ENCODE results near the gene INMT. TPM values are rescaled to one million over a fixed set of nuclear protein-coding genes. Genes with fewer than 3 reads are reported as not detected.

The INMT gene
- total and polyA plus RNA-seq, 10 of the 15 experiments (the other 5 are each of a cell fraction or from before 2014, with no cell fraction given) = 0.03 to 0.20 (median 0.10) TPM; not detected in 7

- TF ChIP-seq, protein P1, sequence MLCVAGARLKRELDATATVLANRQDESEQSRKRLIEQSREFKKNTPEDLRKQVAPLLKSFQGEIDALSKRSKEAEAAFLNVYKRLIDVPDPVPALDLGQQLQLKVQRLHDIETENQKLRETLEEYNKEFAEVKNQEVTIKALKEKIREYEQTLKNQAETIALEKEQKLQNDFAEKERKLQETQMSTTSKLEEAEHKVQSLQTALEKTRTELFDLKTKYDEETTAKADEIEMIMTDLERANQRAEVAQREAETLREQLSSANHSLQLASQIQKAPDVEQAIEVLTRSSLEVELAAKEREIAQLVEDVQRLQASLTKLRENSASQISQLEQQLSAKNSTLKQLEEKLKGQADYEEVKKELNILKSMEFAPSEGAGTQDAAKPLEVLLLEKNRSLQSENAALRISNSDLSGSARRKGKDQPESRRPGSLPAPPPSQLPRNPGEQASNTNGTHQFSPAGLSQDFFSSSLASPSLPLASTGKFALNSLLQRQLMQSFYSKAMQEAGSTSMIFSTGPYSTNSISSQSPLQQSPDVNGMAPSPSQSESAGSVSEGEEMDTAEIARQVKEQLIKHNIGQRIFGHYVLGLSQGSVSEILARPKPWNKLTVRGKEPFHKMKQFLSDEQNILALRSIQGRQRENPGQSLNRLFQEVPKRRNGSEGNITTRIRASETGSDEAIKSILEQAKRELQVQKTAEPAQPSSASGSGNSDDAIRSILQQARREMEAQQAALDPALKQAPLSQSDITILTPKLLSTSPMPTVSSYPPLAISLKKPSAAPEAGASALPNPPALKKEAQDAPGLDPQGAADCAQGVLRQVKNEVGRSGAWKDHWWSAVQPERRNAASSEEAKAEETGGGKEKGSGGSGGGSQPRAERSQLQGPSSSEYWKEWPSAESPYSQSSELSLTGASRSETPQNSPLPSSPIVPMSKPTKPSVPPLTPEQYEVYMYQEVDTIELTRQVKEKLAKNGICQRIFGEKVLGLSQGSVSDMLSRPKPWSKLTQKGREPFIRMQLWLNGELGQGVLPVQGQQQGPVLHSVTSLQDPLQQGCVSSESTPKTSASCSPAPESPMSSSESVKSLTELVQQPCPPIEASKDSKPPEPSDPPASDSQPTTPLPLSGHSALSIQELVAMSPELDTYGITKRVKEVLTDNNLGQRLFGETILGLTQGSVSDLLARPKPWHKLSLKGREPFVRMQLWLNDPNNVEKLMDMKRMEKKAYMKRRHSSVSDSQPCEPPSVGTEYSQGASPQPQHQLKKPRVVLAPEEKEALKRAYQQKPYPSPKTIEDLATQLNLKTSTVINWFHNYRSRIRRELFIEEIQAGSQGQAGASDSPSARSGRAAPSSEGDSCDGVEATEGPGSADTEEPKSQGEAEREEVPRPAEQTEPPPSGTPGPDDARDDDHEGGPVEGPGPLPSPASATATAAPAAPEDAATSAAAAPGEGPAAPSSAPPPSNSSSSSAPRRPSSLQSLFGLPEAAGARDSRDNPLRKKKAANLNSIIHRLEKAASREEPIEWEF (IDR thresholded peaks at IDR 0.05; ENCODE audit: insufficient replicate concordance, low read depth, low read length) = no peak
- no peak for TF ChIP-seq SREBF1 (IDR thresholded peaks at IDR 0.05; ENCODE audit: low read length)
- TF ChIP-seq, protein P2, sequence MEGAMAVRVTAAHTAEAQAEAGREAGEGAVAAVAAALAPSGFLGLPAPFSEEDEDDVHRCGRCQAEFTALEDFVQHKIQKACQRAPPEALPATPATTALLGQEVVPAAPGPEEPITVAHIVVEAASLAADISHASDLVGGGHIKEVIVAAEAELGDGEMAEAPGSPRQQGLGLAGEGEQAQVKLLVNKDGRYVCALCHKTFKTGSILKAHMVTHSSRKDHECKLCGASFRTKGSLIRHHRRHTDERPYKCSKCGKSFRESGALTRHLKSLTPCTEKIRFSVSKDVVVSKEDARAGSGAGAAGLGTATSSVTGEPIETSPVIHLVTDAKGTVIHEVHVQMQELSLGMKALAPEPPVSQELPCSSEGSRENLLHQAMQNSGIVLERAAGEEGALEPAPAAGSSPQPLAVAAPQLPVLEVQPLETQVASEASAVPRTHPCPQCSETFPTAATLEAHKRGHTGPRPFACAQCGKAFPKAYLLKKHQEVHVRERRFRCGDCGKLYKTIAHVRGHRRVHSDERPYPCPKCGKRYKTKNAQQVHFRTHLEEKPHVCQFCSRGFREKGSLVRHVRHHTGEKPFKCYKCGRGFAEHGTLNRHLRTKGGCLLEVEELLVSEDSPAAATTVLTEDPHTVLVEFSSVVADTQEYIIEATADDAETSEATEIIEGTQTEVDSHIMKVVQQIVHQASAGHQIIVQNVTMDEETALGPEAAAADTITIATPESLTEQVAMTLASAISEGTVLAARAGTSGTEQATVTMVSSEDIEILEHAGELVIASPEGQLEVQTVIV (IDR thresholded peaks at IDR 0.05; ENCODE audit: borderline replicate concordance, partially characterized antibody) = no peak
- TF ChIP-seq SMC3 (IDR thresholded peaks at IDR 0.05; ENCODE audit: borderline replicate concordance, low read length) = peak; percentile 79
- no peak for TF ChIP-seq IRF5 (IDR thresholded peaks at IDR 0.05; ENCODE audit: borderline replicate concordance)
- no peak for TF ChIP-seq MYB (IDR thresholded peaks at IDR 0.05; ENCODE audit: borderline replicate concordance, low read depth, low read length)
- TF ChIP-seq USF1 (IDR thresholded peaks at IDR 0.05; ENCODE audit: borderline replicate concordance, extremely low read length, insufficient read depth, low read depth, low read length) = no peak
- TF ChIP-seq SREBF2 (IDR thresholded peaks at IDR 0.05; ENCODE audit: low read length) = no peak
- no peak for TF ChIP-seq SMAD5 (IDR thresholded peaks at IDR 0.05; ENCODE audit: low read depth)
- no peak for TF ChIP-seq NFIC (IDR thresholded peaks at IDR 0.05; ENCODE audit: low read depth, low read length)
- no peak for TF ChIP-seq HDAC2 (IDR thresholded peaks at IDR 0.05)
- no peak for TF ChIP-seq NFXL1 (IDR thresholded peaks at IDR 0.05; ENCODE audit: borderline replicate concordance)
- TF ChIP-seq ESRRA (IDR thresholded peaks at IDR 0.05; ENCODE audit: low read length) = no peak
- no peak for TF ChIP-seq ZNF274 (IDR thresholded peaks at IDR 0.05; ENCODE audit: insufficient read depth, insufficient read length)
- TF ChIP-seq TCF12 (IDR thresholded peaks at IDR 0.05; ENCODE audit: low read depth, low read length) = 0 out of 2 replicates have a peak, but pooled peaks have one; percentile 18
- TF ChIP-seq ZZZ3 (IDR thresholded peaks at IDR 0.05; ENCODE audit: control insufficient read depth, insufficient read length, low read depth) = no peak
- no peak for TF ChIP-seq NFYA (IDR thresholded peaks at IDR 0.05; ENCODE audit: borderline replicate concordance, low read depth, low read length)
- TF ChIP-seq CHD2 (IDR thresholded peaks at IDR 0.05; ENCODE audit: borderline replicate concordance, low read depth, low read length) = no peak
Measured at GRCh38 chr7:30740417-30741181, 11.3 kb upstream of the INMT start (continued).
